Mucosa of descending colon (tissue), 3 donors: Measurements from ENCODE around the gene CD99. TPM values are rescaled to one million over a fixed set of nuclear protein-coding genes. Genes with fewer than 3 reads are reported as not detected.
A peak's percentile ranks its signal among the peaks of the same experiment; 100 is the strongest.

ENCODE experiments used
- ATAC-seq: fragments of 200-7000 bp; cut with Tn5 transposase; one replicate; pipeline ENCODE4 v1.9.1; 2020; ENCODE audit warnings: mild to moderate bottlenecking, moderate library complexity
- DNase-seq, 3 donors: peaks; one replicate each; pipeline ENCODE4 v3.0.0-alpha.2; 2020
- H3K36me3 ChIP-seq: fragments of 200-600 bp; one replicate; pipeline ENCODE4 v1.8.0; 2021; ENCODE audit warnings: low read depth, mild to moderate bottlenecking
- H3K4me1 ChIP-seq: fragments of 200-600 bp; one replicate; pipeline ENCODE4 v1.8.0; 2021; ENCODE audit warnings: low read depth, mild to moderate bottlenecking
- H3K4me3 ChIP-seq: fragments of 200-600 bp; one replicate; pipeline ENCODE4 v1.8.0; 2021; ENCODE audit warnings: mild to moderate bottlenecking
- H3K9me3 ChIP-seq: fragments of 200-600 bp; one replicate; pipeline ENCODE4 v1.8.0; 2021; ENCODE audit warnings: mild to moderate bottlenecking
- CTCF ChIP-seq: fragments of 200-600 bp; IDR thresholded peaks from one replicate; pipeline ENCODE4 v1.8.0; 2022; ENCODE audit warnings: antibody characterized with exemption, mild to moderate bottlenecking
- intact Hi-C, 2 donors: fragments of 100-400 bp; cut with DNase I in 1 of 2; cut with micrococcal nuclease in 1 of 2; formaldehyde crosslinking; loops; one replicate each; pipeline versions ENCODE4 v1.11.0 to v1.11.1; 2022; cut with DNase I, micrococcal nuclease
- total RNA-seq, 3 donors: library from RNA; stranded (reverse); fragmentation: NEBNext Ultra II Directional in 2 of 3; extraction: Animal tissue kit (Norgen Biotek cat#: 25700) in 2 of 3; gene quantifications; one replicate each; pipeline versions ENCODE4 v1.2.1 to v1.2.4, GENCODE V29; 2021 to 2023
- donor health status: DM: no; HTN: no; CAD: no; lungs with moderate emphysema.
- donor health status: DM: no; HTN: no; CAD: no.
- donor health status: DM: no; HTN: yes; CAD: no.

Gene CD99
- total RNA-seq, 3 donors from 2014 or later = 147 to 326 (median 171) TPM

DNA sequence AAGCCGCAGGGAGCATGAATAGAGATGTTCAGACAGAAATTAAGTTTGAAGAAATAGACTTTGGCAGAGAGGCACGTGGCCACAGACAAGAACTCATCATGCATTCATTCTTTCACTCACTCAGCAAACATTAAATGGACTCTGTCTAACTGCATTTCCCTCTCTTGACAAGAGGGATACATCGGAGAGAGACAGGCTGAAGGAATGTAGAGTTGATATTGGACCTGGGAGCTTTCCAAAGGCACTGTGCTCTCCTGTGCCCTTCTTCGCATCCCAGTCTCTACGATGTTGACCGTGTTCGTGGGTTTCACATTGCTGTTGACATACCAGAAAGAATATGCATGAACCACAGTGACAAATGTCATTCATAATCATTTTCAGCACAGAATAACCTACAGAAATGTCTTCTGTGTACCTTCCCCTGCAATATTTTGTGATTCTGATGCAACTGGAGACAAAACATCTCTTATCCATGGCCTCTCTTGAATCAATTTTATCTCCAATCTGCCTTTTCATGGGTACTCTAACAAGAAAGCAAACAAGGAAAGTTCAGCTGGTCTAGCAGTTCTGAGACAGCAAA lies 34.7 kb upstream of the CD99 start:
- no peak overlapping the region for H3K4me3 ChIP-seq
- intact Hi-C loops = no loop called here
- H3K36me3 ChIP-seq = no peaks in the 10 kb centered on the region
- no peak for TF ChIP-seq CTCF
- DNase-seq (no peak), ATAC-seq (no peak)
- H3K4me1 ChIP-seq = peaks cover 5% of the 10 kb centered on the region
- no peaks in the 10 kb centered on the region for H3K9me3 ChIP-seq

- DNase-seq = no peak
- no peak overlapping the region for H3K4me3 ChIP-seq
- ATAC-seq = no peak
- H3K36me3 ChIP-seq = no peaks in the 10 kb centered on the region
- intact Hi-C loops = no loop called here
- peaks cover 5% of the 10 kb centered on the region for H3K4me1 ChIP-seq
- no peak for TF ChIP-seq CTCF
- no peaks in the 10 kb centered on the region for H3K9me3 ChIP-seq
These were observed 33.5 kb upstream of the CD99 start for GRCh38 chrX:2657532-2658113.

DNA sequence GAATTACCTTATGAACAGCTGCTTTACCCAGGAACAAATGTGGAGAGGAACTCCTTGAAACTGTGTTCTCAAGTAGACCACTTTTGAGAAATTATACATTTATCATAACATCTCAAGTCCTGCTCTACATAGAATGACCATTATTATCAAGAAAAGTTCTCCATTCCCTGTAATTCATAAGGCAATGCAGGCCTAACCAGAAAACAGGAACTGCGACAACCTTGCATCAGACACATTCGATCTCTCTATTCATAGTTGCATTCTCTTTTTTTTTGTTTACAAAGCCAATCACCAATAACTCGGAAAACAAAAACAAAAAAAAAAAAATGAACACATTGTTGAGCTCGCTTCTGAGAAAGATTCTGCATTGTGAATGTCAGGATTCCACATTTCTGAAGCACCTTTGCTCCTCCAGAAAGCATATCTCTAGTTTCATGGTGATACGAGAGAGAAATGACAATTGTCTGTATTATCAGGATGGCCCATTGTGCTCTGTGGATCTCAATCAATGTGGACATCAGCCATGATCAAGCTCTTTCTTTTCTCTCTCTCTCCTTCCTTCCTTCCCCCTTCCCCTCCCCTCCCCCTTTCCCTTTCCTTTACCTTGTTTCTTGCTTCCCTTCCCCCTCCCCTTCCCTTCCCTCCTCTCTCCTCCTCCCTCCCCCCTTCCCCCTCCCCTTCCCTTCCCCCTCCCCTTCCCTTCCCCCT lies 32.4 kb upstream of the CD99 start:
- Histone ChIP-seq H3K9me3 (no peaks in the 10 kb centered on the region), H3K4me1 (peaks cover 5% of the 10 kb centered on the region), H3K4me3 (no peak overlapping the region), H3K36me3 (no peaks in the 10 kb centered on the region)
- ATAC-seq = no peak
- intact Hi-C loops = no loop called here
- DNase-seq = no peak
- no peak for TF ChIP-seq CTCF

DNA sequence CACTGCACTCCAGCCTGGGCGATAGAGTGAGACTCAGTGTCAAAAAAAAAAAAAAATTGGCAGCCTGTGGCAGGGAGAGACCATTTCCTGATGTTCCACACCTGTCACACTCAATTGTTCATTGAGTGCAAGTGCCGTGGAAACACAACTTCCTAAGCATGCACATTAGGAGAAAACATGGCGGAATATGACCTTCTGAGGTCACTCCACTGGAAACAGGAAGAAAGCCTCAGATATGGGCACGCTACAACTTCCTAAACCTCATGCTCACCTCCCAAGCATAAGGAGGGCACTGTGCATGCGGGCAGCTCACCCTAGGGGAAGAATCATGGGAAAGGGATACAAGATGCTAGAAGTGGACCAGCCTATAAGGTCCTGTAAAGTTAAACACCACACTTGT lies 28.5 kb upstream of the CD99 start:
- ATAC-seq = no peak
- Histone ChIP-seq H3K9me3 (no peaks in the 10 kb centered on the region), H3K36me3 (no peaks in the 10 kb centered on the region), H3K4me3 (no peak overlapping the region), H3K4me1 (no peaks in the 10 kb centered on the region)
- intact Hi-C loops = no loop called here
- DNase-seq = no peak
- no peak for TF ChIP-seq CTCF

- H3K4me3 ChIP-seq = no peak overlapping the region
- peak in 1 of 3 donors; percentile 25 for DNase-seq
- H3K36me3 ChIP-seq = no peaks in the 10 kb centered on the region
- no peaks in the 10 kb centered on the region for H3K4me1 ChIP-seq
- H3K9me3 ChIP-seq = no peaks in the 10 kb centered on the region
- no peak for ATAC-seq
- intact Hi-C loops = no loop called here
- TF ChIP-seq CTCF = no peak
These were observed 26.6 kb upstream of the CD99 start for GRCh38 chrX:2664502-2664901.
